Retina (tissue), 1 donor: Measurements from ENCODE around the gene AHRR.
"Not testable (repeated sequence)": the region's sequence is repeated elsewhere in the genome, so short reads cannot be mapped to it uniquely, and the experiment has no call there.

ENCODE experiments used
- DNase-seq: peaks from one replicate; pipeline ENCODE4 v3.0.0-alpha.2; 2016

AHRR gene

GRCh38 chr5:368183-369084 lies 46.9 kb downstream of the AHRR start:
- no peak for DNase-seq

- no peak for DNase-seq
Measured at GRCh38 chr5:369151-369868, 47.8 kb downstream of the AHRR start.

- DNase-seq: not testable (repeated sequence)
Measured at GRCh38 chr5:369869-370236, 48.3 kb downstream of the AHRR start.

GRCh38 chr5:370311-370958 lies 48.9 kb downstream of the AHRR start:
- no peak for DNase-seq

- no peak for DNase-seq
Measured at GRCh38 chr5:370959-371810, 49.7 kb downstream of the AHRR start.

- no peak for DNase-seq
Measured at GRCh38 chr5:371811-372555, 50.5 kb downstream of the AHRR start.

- no peak for DNase-seq
Measured at GRCh38 chr5:372556-372995, 51.1 kb downstream of the AHRR start.

- no peak for DNase-seq
Measured at GRCh38 chr5:372996-373709, 51.6 kb downstream of the AHRR start.

GRCh38 chr5:373710-374602 lies 52.4 kb downstream of the AHRR start:
- no peak for DNase-seq

- no peak for DNase-seq
Measured at GRCh38 chr5:374631-375335, 53.3 kb downstream of the AHRR start.

GRCh38 chr5:375336-375920 lies 53.9 kb downstream of the AHRR start:
- DNase-seq: no peak

GRCh38 chr5:375921-376798 lies 54.6 kb downstream of the AHRR start:
- DNase-seq: no peak

GRCh38 chr5:376799-377325 lies 55.3 kb downstream of the AHRR start:
- no peak for DNase-seq

GRCh38 chr5:377326-377981 lies 55.9 kb downstream of the AHRR start:
- DNase-seq: no peak

GRCh38 chr5:378301-378891 lies 56.9 kb downstream of the AHRR start:
- DNase-seq: no peak

- DNase-seq: no peak
Measured at GRCh38 chr5:378976-379742, 57.6 kb downstream of the AHRR start.
